Stimulated activated CD4-positive, alpha-beta T cell treated with anti-CD3 and anti-CD28 coated beads, Interleukin-2, amount 100 ng/mL, for 4 hours (primary cell): ENCODE data around the gene DUXA.
A peak's percentile ranks its signal among the peaks of the same experiment; 100 is the strongest.
"Not testable (repeated sequence)": the region's sequence is repeated elsewhere in the genome, so short reads cannot be mapped to it uniquely, and the experiment has no call there.

Source experiments
- DNase-seq: peaks from one replicate; pipeline ENCODE4 v3.0.0-alpha.2; 2020; ENCODE audit warnings: low read depth

DUXA gene

DNA sequence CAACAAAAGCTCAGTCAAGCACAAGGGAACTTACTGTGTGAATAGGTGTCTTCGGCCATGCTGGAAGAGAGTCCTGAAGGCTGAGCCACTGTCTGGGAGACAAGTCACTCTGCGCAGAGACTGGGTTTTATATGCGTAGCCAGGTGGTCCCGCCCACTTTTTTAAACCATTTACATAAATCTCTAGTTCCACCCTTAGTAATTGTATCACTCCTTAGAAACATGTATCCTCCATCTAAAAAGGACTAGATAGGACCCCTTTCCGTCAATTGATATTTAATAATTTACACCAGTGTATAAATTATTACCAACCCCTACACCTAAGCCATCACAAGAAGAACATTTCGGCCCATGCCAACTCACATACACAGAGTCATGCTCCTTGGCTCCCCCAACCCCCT is at the start of gene DUXA:
Gene DUXA, minus strand, starts transcription at position 101 of the 400 bp plus-strand sequence. Its CDS starts 42 bp downstream, at position 59.
- DNase-seq, result no peak

DNA sequence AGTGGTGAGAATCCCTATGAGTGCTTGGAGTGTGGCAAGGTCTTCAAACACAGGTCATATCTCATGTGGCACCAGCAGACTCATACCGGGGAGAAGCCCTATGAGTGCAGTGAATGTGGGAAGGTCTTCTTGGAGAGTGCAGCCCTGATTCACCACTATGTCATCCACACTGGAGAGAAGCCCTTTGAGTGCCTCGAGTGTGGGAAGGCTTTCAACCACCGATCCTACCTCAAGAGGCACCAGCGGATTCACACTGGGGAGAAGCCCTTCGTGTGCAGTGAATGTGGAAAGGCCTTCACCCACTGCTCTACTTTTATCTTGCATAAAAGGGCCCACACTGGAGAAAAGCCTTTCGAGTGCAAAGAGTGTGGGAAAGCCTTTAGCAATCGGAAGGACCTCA is 44.8 kb upstream of the DUXA start:
- no peak for DNase-seq

DNA sequence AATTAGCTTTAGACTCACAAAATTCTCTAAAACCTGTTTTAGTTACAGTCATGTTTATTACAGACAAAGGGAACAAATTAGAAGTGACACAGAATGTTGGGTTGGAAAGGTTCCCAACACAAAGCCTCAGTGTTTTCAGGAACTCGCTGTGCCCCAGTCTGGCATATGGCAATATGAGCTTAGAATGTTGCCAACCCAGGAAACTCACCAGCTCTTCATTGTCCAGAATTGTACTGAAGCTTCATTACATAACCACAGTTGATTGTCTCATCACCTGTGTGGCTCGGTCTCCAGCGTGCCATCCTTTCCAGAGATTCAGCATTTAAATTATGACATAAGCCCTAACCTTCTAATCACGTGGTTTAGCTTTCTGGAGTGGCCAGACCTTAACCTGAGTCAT is 43.1 kb upstream of the DUXA start:
- no peak for DNase-seq

DNA sequence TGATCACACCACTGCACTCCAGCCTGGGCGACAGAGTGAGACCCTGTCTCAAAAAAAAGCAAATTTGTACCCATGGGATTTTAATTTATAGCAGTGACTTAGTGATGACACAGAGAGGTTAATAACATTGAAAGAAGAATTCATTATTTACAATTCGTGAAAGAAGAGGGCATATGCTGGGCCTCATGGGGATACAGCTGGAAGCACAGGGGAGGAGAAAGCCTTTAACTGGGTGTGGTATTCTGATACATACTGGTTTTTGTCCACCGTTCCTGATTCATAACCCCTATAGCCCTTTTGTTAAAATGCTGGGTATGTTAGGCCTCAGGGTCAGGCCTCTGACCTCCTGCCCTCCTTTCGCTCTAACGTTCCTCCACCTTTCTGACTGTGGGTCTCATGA is 34.9 kb upstream of the DUXA start:
- DNase-seq, result no peak

DNA sequence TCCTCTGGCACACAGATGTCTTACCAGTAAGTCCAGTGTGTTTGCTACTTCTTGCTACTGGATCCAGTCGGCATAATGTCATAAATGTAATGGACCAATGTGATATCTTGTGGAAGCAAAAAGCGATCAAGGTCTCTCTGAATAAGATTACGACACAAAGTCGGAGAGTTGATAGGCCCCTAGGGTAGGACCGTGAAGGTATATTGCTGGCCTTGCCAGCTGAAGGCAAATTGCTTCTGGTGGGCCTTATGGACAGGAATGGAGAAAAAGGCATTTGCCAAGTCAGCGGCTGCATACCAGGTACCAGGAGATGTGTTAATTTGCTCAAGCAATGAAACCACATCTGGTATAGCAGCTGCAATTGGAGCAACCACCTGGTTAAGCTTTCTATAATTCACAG is 30.6 kb upstream of the DUXA start:
- DNase-seq, result not testable (repeated sequence)

DNA sequence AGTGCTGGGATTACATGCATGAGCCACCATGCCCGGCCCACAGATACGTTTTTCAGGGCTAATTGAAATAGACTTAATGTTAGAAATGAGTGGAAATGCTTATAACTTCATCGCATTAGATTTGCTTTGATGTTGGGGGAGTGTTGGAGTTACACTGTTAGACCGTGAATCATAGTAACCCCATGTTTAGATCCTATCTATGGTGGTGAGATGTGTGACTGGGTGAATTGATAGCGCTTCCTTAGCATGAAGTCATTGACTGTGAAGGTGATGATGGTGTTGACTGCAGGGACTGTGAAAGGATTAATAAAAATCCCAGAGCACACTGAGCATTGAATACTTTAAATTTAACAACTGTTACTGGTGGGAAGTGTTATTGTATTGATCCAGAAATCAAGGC is 25.7 kb upstream of the DUXA start:
- no peak for DNase-seq

DNA sequence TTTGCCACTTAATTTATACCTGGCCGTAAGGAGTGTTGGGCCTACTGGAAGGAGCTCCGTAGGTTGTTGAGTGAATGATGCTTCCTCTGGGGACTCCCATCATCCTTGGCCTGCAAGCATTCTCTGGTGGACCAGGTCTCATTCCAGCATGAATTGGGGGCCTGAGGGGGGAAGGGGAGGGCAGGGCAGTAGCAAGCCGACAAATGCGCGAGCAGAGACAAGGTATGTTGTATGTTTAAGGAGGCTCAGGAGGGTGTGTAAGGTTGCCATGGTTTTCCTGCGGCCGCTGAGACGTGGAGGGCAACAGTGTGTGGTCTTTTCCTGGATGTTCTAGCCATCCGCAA is 24.8 kb upstream of the DUXA start:
- no peak for DNase-seq

DNA sequence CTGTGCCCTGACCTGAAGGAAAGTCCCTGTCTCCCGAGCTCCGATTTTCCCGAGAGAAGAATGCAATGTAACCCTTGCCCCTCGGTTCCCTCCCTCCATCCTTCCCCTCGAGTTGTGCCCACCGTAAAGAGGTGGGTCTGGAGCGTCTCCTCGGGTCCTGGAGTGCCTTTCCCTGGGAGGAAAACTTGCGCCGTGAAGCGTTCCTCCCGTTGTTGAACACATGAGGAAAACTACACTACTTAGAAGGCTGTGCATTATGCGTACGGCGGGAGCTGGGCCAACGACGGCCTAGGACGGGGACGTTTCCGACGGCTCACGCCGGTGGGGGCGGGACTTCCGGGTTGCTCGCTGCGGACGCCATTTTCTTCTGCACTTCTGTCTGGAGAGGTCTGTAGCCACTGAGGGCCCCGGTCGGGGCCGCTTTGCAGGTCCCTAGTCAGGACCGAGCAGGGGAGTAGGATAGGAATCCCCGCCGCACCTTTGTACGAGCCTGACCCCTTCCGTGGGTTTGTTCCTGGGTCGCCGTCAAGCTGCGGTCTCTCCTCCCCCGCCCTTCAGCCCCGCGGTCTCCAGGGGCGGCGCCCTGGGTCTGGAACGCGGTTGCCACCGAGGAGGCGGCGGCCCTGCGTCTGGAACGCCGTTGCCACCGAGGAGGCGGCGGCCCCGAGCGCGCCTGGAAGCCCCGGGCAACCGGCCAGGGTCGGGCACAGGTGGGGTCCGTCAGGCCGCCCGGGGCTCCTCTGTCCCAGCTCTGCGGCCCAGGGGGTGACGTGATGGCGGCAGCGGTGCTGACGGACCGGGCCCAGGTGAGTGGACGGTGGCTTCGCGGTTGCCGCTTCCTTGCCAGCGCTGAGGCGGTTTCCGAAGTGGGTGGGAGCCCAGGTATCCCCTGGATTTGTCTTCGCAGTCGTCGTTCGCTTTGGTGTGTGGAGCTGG is 24.1 kb upstream of the DUXA start, which contains the start of gene ZNF264:
Gene ZNF264, plus strand, starts transcription at position 360 of the 936 bp plus-strand sequence. Its CDS starts 414 bp downstream, at position 774.
- DNase-seq, result peak; percentile 80

DNA sequence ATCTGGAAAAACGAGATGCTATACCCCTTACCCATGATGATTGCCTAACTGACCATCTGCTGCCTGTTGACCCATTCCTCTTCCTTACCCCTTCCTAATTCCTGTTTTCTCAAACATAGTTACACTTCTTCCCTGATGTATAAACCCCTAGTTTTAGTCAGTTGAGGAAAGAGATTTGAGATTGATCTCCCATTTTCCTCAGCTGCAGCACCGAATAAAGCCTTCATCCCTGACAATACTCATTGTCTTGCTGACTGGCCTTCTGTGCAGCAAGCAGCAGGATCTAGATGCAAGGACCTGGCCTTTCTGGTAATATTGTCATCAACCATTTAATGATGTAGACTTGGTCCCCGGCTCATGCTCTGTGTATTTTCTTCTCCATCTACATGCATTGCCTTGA is 23.0 kb upstream of the DUXA start:
- no peak for DNase-seq

DNA sequence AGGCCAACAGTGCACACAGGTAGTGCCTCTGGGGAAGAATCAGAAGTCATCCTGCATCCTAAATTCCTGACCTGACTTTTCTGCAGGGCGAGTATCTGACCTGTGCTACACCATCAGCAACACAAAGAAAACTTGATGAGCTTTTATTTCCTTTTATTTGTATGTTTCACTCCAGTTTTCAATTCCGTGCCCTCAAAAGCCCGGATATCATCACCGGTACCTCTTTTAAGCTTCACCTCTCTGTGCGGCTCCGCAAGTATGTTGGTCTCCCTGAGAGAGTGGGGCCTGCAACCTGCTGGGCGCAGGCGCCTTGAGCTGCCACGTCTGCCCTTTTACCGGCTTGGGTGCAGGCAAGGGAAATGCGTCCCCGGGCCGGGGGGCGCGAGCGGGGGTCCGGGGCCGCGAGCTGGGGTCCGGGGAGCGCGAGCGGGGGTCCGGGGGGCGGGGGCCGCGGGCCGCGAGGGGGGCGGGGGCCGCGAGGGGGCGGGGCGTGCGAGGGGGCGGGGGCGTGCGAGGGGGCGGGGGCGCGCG is 4.3 kb upstream of the DUXA start:
- DNase-seq, result no peak

DNA sequence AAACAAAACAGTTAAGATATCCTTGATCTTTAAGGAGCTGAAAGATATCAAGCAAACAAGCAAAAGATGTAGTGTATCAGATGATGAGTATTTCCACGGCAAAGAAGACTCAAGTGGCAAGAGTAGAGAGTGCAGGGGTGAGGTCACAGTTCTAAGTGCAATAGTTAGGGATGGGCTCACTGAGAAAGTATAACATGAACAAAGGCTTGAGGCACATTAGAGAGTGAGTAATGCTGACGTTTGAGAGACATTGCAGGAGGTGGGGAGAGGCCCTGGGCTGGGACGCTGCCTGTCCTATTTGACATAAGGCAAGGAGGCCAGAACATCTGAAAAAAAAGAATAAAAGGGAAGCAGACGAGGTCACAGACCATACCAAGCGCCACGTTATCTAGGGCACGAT is 1.4 kb downstream of the DUXA start:
- no peak for DNase-seq

DNA sequence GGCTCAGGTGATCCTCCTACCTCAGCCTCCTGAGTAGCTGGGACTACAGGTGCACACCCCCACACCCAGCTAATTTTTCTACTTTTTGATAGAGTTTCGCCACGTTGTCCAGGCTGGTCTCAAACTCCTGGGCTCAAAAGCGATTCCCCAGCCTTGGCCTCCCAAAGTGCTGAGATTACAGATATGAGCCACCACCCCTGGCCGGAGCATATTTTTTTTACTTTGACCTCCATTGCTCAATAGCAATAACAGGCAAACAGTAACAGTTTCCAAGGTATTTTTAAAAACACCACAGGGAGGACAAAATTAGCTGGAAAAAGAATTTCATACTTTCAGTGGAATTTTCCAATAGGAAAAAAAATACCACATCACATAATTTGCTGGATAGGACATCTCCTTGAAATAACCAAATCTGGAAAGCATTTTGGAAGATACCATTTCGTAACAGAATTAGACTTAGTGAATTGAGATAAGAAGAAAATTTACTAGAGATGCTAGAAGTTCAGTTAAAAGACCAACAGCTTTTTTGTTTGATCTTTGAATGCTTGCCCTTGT is 5.2 kb downstream of the DUXA start:
- DNase-seq, result no peak

DNA sequence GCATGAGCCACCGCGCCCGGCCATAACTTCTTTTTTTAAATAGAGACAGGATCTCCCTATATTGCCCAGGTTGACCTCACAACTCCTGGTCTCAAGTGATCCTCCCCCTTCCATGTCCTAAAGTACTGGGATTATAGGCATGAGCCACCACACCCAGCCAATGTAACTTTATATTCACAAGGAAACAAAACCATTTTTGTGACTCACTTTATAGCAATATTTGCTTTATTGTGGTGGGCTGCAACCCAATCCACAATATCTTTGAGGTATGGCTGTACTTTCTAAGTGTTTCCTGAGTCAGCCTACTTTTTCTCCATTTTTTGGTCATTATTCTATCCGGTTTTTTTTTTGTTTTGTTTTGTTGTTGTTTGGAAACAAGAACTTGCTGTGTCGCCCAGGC is 14.4 kb downstream of the DUXA start:
- DNase-seq, result no peak

DNA sequence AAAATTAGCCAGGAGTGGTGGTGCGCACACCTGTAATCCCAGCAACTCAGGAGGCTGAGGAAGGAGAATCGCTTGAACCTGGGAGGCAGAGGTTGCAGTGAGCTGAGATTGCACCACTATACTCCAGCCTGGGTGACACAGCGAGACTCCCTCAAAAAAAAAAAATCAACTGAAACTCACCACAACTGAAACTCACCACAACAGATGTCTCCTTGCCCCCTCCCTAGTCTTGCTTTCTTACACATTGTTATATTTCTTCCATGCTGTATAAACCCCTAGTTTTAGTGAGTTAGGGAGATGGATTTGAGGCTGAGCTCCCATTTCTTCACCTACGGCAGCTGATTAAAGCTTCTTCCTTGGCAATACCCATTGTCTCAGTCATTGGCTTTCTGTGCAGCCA is 25.6 kb downstream of the DUXA start:
- DNase-seq, result no peak

DNA sequence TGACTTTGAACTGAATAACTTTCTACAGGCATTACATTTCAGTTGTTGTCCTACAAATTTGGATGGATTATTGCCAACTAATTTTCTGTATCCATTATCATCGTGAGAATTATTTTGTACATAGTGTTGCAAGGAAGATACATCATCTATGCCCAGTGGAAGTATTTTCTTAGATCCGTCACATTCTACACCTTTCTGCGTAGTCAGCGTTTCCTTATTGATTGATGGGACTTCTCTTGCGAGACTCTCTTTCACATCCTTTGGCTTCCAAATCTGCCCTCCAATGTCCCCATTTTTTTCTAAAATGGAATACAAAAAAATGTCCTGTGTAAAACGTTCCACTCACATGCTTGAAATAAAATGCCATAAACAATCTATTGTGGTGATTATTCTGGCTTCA is 31.5 kb downstream of the DUXA start:
- no peak for DNase-seq

DNA sequence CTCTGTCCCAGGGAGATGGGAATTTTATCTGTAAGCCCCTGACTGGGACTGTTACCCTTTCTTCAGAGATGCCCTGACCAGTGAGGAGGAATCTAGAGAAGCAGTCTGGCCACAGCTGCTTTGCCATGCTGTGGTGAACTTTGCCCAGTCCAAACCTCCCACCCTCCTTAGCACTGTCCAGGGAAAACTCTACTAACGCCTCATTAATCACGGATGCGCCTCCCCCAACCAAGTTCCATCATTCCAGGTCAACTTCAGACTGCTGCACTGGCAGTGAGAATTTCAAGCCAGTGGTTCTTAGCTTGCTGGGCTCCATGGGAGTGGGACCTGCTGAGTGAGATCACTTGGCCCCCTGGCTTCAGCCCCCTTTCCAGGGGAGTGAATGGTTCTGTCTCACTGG is 39.9 kb downstream of the DUXA start:
- not testable (repeated sequence) for DNase-seq

DNA sequence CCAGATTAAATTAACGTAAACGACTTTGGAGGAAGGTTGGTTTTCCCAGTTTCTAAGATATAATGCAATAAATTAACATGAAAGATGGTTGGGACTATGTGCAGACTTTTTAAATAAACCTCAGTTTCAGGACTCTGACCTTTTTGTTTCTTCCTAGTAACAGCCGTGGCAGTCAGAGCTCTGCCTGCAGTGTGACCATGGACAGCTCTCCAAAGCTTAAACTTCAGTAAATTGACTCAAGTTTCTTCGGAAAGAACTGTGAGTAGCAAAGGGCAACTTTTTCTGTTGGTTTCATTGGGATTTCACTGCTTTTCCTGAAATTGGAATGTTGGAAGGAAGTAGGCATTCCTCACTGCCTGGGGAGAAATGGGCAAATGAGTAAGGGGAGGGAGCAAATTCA is 43.4 kb downstream of the DUXA start:
- no peak for DNase-seq

DNA sequence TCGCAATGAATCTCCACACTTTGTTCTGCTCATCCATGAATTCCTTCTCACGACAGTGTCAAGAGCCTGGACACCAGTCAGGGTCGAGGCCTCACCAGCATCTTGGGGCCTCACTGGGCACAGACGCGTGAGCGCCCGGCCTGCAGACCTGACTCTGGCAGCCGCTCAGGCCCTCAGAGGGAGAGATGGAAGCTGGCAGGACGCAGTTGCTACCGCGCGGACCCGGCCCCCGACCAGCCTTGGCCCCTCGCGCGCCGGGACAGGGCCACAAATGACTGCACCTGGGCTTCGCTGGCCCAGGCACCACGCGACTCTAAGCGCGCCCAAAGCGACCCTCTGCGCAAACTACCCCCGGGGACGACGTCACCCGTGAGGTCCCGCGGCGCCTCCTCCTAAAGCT is 48.4 kb downstream of the DUXA start:
- no peak for DNase-seq

DNA sequence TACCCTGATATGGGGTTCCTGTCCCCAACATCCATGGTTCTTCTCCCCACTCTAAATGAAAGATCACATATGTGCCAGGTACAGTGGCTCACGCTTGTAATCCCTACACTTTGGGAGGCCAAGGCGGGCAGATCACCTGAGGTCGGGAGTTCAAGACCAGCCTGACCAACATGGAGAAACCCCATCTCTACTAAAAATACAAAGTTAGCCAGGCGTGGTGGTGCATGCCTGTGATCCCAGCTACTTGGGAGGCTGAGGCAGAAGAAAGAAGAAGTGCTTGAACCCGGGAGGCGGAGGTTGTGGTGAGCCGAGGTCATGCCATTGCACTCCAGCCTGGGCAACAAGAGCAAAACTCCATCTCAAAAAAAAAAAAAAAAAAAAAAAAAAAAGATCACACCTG is 53.8 kb downstream of the DUXA start:
- not testable (repeated sequence) for DNase-seq

DNA sequence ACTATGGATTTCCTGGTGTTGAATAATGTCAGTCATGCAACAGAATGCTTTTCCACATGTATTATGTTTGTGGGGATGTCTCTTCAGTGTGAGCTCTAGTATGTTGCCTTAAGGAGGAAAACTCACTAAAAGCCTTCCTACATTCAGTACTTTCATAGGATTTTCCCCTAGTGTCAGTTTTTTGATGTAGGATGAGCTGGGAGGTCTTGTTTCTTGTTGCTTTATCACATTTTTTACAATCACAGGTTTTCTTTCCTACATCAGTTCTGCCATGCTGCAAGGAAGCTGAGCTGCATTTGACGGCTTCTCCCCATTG is 56.0 kb downstream of the DUXA start:
- DNase-seq, result no peak

DNA sequence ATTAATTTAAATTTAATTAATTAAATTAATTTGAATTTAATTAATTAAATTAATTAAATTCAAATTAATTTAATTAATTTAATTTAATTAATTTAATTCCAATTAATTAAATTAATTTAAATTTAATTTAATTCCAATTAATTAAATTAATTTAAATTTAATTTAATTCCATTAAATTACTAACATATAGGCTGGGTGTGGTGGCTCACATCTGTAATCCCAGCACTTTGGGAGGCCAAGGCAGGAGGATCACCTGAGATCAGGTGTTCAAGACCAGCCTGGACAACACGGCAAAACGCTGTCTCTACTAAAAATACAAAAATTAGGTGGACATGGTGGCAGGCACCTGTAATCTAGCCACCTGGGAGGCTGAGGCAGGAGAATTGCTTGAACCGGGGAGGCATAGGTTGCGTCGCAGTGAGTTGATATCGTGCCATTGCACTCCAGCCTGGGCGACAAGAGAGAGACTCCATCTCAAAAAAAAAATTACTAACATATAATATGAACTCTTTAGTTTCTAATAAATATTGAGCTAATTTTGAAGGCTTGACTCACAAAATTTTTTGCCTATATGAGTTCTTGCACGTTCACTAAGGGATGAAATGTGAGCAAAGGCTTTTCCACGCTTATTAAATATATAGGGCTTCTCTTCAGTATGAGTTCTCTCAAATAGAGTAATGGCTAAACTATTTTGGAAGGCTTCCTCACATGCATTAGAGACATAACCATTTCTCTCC is 56.5 kb downstream of the DUXA start:
- DNase-seq, result no peak

DNA sequence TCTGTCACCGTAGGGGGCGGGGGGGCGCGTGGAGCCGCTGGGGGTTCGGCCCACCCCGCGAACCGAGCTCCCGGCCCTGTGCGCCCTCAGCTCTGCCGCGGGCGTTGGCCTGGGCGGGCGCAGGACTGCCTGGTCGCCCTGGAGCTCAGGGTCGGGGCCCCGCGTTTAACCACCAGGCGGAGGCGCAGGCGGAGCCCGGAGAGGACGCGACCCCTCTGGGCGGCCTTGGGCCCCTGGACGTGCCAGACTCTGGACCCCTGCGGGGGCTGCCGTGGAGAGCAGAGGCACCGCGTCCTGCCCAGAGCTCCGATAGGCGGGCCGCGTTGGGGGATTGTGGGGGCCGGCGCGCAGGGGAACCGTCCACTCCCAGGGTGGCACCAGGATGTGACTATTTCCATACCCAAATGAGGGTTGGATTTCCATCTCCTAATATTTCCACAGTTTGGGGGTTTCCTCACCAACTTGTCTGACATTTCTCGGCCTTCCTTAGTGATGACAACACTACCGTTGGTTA is 60.5 kb downstream of the DUXA start:
- no peak for DNase-seq
